ENCODE results near the gene EXT2. TPM values are rescaled to one million over a fixed set of nuclear protein-coding genes. Genes with fewer than 3 reads are reported as not detected.

The EXT2 gene
- polyA plus RNA-seq, 1 donor from 2014 or later: 77.5 TPM

GRCh38 chr11:44147751-44148150 is 52.3 kb downstream of the EXT2 start:
- H3K4me3 ChIP-seq (ENCODE audit: low read length): no peak overlapping the region
- no peaks in the 10 kb centered on the region for H4K20me1 ChIP-seq (ENCODE audit: insufficient read depth)
- TF ChIP-seq MXI1 (conservative IDR thresholded peaks at IDR 0.05; ENCODE audit: poor library complexity, severe bottlenecking) (no peak), POLR2AphosphoS5 (IDR thresholded peaks at IDR 0.05) (no peak)
- no peak overlapping the region for H3K4me2 ChIP-seq (ENCODE audit: low read length)
- no peaks in the 10 kb centered on the region for H3K79me2 ChIP-seq (replicated peaks; ENCODE audit: insufficient read depth, low read length)
- H3K9me3 ChIP-seq (ENCODE audit: low read length): no peaks in the 10 kb centered on the region
- H3K9ac ChIP-seq (ENCODE audit: low read length): no peak overlapping the region
- no peaks in the 10 kb centered on the region for H3K9me2 ChIP-seq (ENCODE audit: insufficient read depth, low read length)
- no peaks in the 10 kb centered on the region for H3F3A ChIP-seq (ENCODE audit: insufficient read depth, low read length, poor library complexity, severe bottlenecking)
- H3K27me3 ChIP-seq (ENCODE audit: insufficient read depth, low read depth, low read length): no peaks in the 10 kb centered on the region
- H3K27ac ChIP-seq (ENCODE audit: low read length): no peak overlapping the region
- no peak overlapping the region for H2AFZ ChIP-seq (ENCODE audit: low read depth, low read length)
- H3K36me3 ChIP-seq (ENCODE audit: insufficient read depth, low read length): peaks cover 11% of the 10 kb centered on the region

GRCh38 chr11:44149651-44150050 is 54.2 kb downstream of the EXT2 start:
- no peaks in the 10 kb centered on the region for H3K27me3 ChIP-seq (ENCODE audit: insufficient read depth, low read depth, low read length)
- peaks cover 14% of the 10 kb centered on the region for H3K36me3 ChIP-seq (ENCODE audit: insufficient read depth, low read length)
- H3K4me3 ChIP-seq (ENCODE audit: low read length): no peak overlapping the region
- TF ChIP-seq MXI1 (conservative IDR thresholded peaks at IDR 0.05; ENCODE audit: poor library complexity, severe bottlenecking) (no peak), REST (IDR thresholded peaks at IDR 0.05; ENCODE audit: borderline replicate concordance) (no peak), EP300 (conservative IDR thresholded peaks at IDR 0.05; ENCODE audit: poor library complexity, severe bottlenecking) (no peak), CTCF (IDR thresholded peaks at IDR 0.05; ENCODE audit: poor library complexity, severe bottlenecking) (no peak), POLR2AphosphoS5 (IDR thresholded peaks at IDR 0.05) (no peak), EZH2 (IDR thresholded peaks at IDR 0.05; ENCODE audit: borderline replicate concordance, insufficient read depth, low read length, poor library complexity, severe bottlenecking) (no peak), TAF1 (IDR thresholded peaks at IDR 0.05; ENCODE audit: low read depth) (no peak), SMC3 (conservative IDR thresholded peaks at IDR 0.05; ENCODE audit: poor library complexity) (no peak), RAD21 (conservative IDR thresholded peaks at IDR 0.05) (no peak)
- no peak overlapping the region for H3K4me2 ChIP-seq (ENCODE audit: low read length)
- no peak overlapping the region for H2AFZ ChIP-seq (ENCODE audit: low read depth, low read length)
- no peak overlapping the region for H3K27ac ChIP-seq (ENCODE audit: low read length)
- no peaks in the 10 kb centered on the region for H4K20me1 ChIP-seq (ENCODE audit: insufficient read depth)
- no peaks in the 10 kb centered on the region for H3K9me2 ChIP-seq (ENCODE audit: insufficient read depth, low read length)
- peaks cover 4% of the 10 kb centered on the region for H3K9me3 ChIP-seq (ENCODE audit: low read length)
- H3K9ac ChIP-seq (ENCODE audit: low read length): no peak overlapping the region
- no peaks in the 10 kb centered on the region for H3F3A ChIP-seq (ENCODE audit: insufficient read depth, low read length, poor library complexity, severe bottlenecking)
- no peaks in the 10 kb centered on the region for H3K79me2 ChIP-seq (replicated peaks; ENCODE audit: insufficient read depth, low read length)

- no peak overlapping the region for H2AFZ ChIP-seq (ENCODE audit: low read depth, low read length)
- no peak overlapping the region for H3K4me2 ChIP-seq (ENCODE audit: low read length)
- no peaks in the 10 kb centered on the region for H3K9me2 ChIP-seq (ENCODE audit: insufficient read depth, low read length)
- H3K27me3 ChIP-seq (ENCODE audit: insufficient read depth, low read depth, low read length): no peaks in the 10 kb centered on the region
- no peaks in the 10 kb centered on the region for H3F3A ChIP-seq (ENCODE audit: insufficient read depth, low read length, poor library complexity, severe bottlenecking)
- H3K27ac ChIP-seq (ENCODE audit: low read length): no peak overlapping the region
- no peaks in the 10 kb centered on the region for H4K20me1 ChIP-seq (ENCODE audit: insufficient read depth)
- H3K79me2 ChIP-seq (replicated peaks; ENCODE audit: insufficient read depth, low read length): no peaks in the 10 kb centered on the region
- H3K4me3 ChIP-seq (ENCODE audit: low read length): no peak overlapping the region
- no peak overlapping the region for H3K9ac ChIP-seq (ENCODE audit: low read length)
- TF ChIP-seq POLR2AphosphoS5 (IDR thresholded peaks at IDR 0.05) (no peak), EP300 (conservative IDR thresholded peaks at IDR 0.05; ENCODE audit: poor library complexity, severe bottlenecking) (no peak), MXI1 (conservative IDR thresholded peaks at IDR 0.05; ENCODE audit: poor library complexity, severe bottlenecking) (no peak), CTCF (IDR thresholded peaks at IDR 0.05; ENCODE audit: poor library complexity, severe bottlenecking) (no peak), EZH2 (IDR thresholded peaks at IDR 0.05; ENCODE audit: borderline replicate concordance, insufficient read depth, low read length, poor library complexity, severe bottlenecking) (no peak), REST (IDR thresholded peaks at IDR 0.05; ENCODE audit: borderline replicate concordance) (no peak)
- peaks cover 14% of the 10 kb centered on the region for H3K36me3 ChIP-seq (ENCODE audit: insufficient read depth, low read length)
- peaks cover 4% of the 10 kb centered on the region for H3K9me3 ChIP-seq (ENCODE audit: low read length)
Observed at GRCh38 chr11:44150401-44150800, 54.9 kb downstream of the EXT2 start.

Data from neural cell (in vitro differentiated cells).